BLaER1 (cell line): ENCODE results near the gene DUS2.
A peak's percentile ranks its signal among the peaks of the same experiment; 100 is the strongest.

Experiments used
- H3K27ac ChIP-seq: shearing (Covaris generic); formaldehyde crosslinking; 2 replicates; pipeline ENCODE4 v1.8.1; 2022
- H3K27me3 ChIP-seq: shearing (Covaris generic); formaldehyde crosslinking; 2 replicates; pipeline ENCODE4 v1.8.1; 2022
- H3K36me3 ChIP-seq: shearing (Covaris generic); formaldehyde crosslinking; 2 replicates; pipeline ENCODE4 v1.8.1; 2022
- H3K4me1 ChIP-seq: shearing (Covaris generic); formaldehyde crosslinking; 2 replicates; pipeline ENCODE4 v1.8.1; 2022
- H3K4me2 ChIP-seq: shearing (Covaris generic); formaldehyde crosslinking; 2 replicates; pipeline ENCODE4 v1.8.1; 2022
- H3K4me3 ChIP-seq: shearing (Covaris generic); formaldehyde crosslinking; 2 replicates; pipeline ENCODE4 v1.8.1; 2022
- H3K9ac ChIP-seq: shearing (Covaris generic); formaldehyde crosslinking; 2 replicates; pipeline ENCODE4 v1.8.1; 2022
- H3K9me3 ChIP-seq: shearing (Covaris generic); formaldehyde crosslinking; 2 replicates; pipeline ENCODE4 v1.8.1; 2022
- H4K20me1 ChIP-seq: shearing (Covaris generic); formaldehyde crosslinking; 2 replicates; pipeline ENCODE4 v1.8.1; 2022
- Cebpa-rat ChIP-seq: shearing (Covaris generic); IDR thresholded peaks from 2 replicates; pipeline ENCODE4 v1.8.1; 2022

Gene DUS2

GRCh38 chr16:68022728-68023537 lies at the start of gene DUS2, which contains the start of gene DDX28:
TSS of gene DUS2 (plus strand) at chr16:68023284. CDS start at chr16:68038024, 14,740 bp downstream.
TSS of gene DDX28 (minus strand) at chr16:68023232. CDS start at chr16:68023202, 30 bp downstream.
- Histone ChIP-seq H3K4me2 (peak within 1 kb of the TSS; percentile 99), H3K9me3 (no peaks in the 10 kb centered on the region), H3K36me3 (peaks cover 39% of the 10 kb centered on the region), H3K27me3 (no peaks in the 10 kb centered on the region), H3K27ac (peak within 1 kb of the TSS; percentile 97), H3K9ac (peak within 1 kb of the TSS; percentile 99), H4K20me1 (peaks cover 17% of the 10 kb centered on the region; the same call in 1 of the 2 replicates), H3K4me1 (peaks cover 30% of the 10 kb centered on the region), H3K4me3 (peak within 1 kb of the TSS; percentile 100)
- TF ChIP-seq Cebpa-rat: no peak

GRCh38 chr16:67975321-67976105 lies 47.6 kb upstream of the DUS2 start:
- H3K36me3 ChIP-seq: no peaks in the 10 kb centered on the region
- H3K27me3 ChIP-seq: no peaks in the 10 kb centered on the region
- H3K4me1 ChIP-seq: peaks cover 8% of the 10 kb centered on the region; the same call in 1 of the 2 replicates
- no peaks in the 10 kb centered on the region for H4K20me1 ChIP-seq
- no peak overlapping the region for H3K9ac ChIP-seq
- H3K4me2 ChIP-seq: no peak overlapping the region
- H3K4me3 ChIP-seq: no peak overlapping the region
- no peak overlapping the region for H3K27ac ChIP-seq
- no peak for TF ChIP-seq Cebpa-rat
- no peaks in the 10 kb centered on the region for H3K9me3 ChIP-seq

GRCh38 chr16:67976205-67976604 lies 46.9 kb upstream of the DUS2 start:
- H3K27me3 ChIP-seq: no peaks in the 10 kb centered on the region
- H3K4me2 ChIP-seq: no peak overlapping the region

GRCh38 chr16:67977005-67977404 lies 46.1 kb upstream of the DUS2 start:
- H3K4me1 ChIP-seq: peaks cover 8% of the 10 kb centered on the region; the same call in 1 of the 2 replicates
- no peak overlapping the region for H3K9ac ChIP-seq
- H3K27ac ChIP-seq: no peak overlapping the region
- no peak overlapping the region for H3K4me2 ChIP-seq
- H3K4me3 ChIP-seq: no peak overlapping the region
- H3K36me3 ChIP-seq: no peaks in the 10 kb centered on the region
- H4K20me1 ChIP-seq: no peaks in the 10 kb centered on the region
- H3K9me3 ChIP-seq: no peaks in the 10 kb centered on the region
- H3K27me3 ChIP-seq: no peaks in the 10 kb centered on the region
- TF ChIP-seq Cebpa-rat: no peak

More at GRCh38 chr16:67976205-67976604, 46.9 kb upstream of the DUS2 start:
- H3K4me1 ChIP-seq: peaks cover 8% of the 10 kb centered on the region; the same call in 1 of the 2 replicates
- no peak overlapping the region for H3K9ac ChIP-seq
- no peaks in the 10 kb centered on the region for H3K36me3 ChIP-seq
- no peaks in the 10 kb centered on the region for H4K20me1 ChIP-seq
- H3K9me3 ChIP-seq: no peaks in the 10 kb centered on the region
- no peak for TF ChIP-seq Cebpa-rat
- no peak overlapping the region for H3K4me3 ChIP-seq
- no peak overlapping the region for H3K27ac ChIP-seq

GRCh38 chr16:67977469-67978227 lies 45.4 kb upstream of the DUS2 start:
- Histone ChIP-seq H3K9me3 (no peaks in the 10 kb centered on the region), H4K20me1 (no peaks in the 10 kb centered on the region), H3K4me2 (no peak overlapping the region), H3K27ac (no peak overlapping the region), H3K9ac (no peak overlapping the region), H3K4me3 (no peak overlapping the region), H3K27me3 (no peaks in the 10 kb centered on the region), H3K4me1 (peaks cover 8% of the 10 kb centered on the region; the same call in 1 of the 2 replicates), H3K36me3 (no peaks in the 10 kb centered on the region)
- TF ChIP-seq Cebpa-rat: no peak

- no peaks in the 10 kb centered on the region for H3K27me3 ChIP-seq
- no peak within 1 kb of the TSS for H3K4me3 ChIP-seq
- H3K9ac ChIP-seq: no peak within 1 kb of the TSS
Measured at GRCh38 chr16:67979955-67980678, 43.0 kb upstream of the DUS2 start, which contains the start of gene DPEP3. TSS of gene DPEP3 (minus strand) at chr16:67980499. CDS start at chr16:67980380, 119 bp downstream.

GRCh38 chr16:67982011-67982696 lies 40.9 kb upstream of the DUS2 start:
- H4K20me1 ChIP-seq: no peaks in the 10 kb centered on the region
- H3K4me1 ChIP-seq: peaks cover 37% of the 10 kb centered on the region
- no peak overlapping the region for H3K27ac ChIP-seq
- no peak overlapping the region for H3K4me3 ChIP-seq
- H3K4me2 ChIP-seq: no peak overlapping the region
- no peaks in the 10 kb centered on the region for H3K27me3 ChIP-seq
- no peak for TF ChIP-seq Cebpa-rat
- no peak overlapping the region for H3K9ac ChIP-seq
- no peaks in the 10 kb centered on the region for H3K36me3 ChIP-seq
- H3K9me3 ChIP-seq: no peaks in the 10 kb centered on the region

More at GRCh38 chr16:67979955-67980678, 43.0 kb upstream of the DUS2 start, which contains the start of gene DPEP3:
- TF ChIP-seq Cebpa-rat: no peak
- Histone ChIP-seq H3K27ac (no peak within 1 kb of the TSS), H3K9me3 (no peaks in the 10 kb centered on the region), H3K4me1 (peaks cover 26% of the 10 kb centered on the region), H3K4me2 (no peak within 1 kb of the TSS), H3K36me3 (no peaks in the 10 kb centered on the region), H4K20me1 (no peaks in the 10 kb centered on the region)

GRCh38 chr16:67986949-67987348 lies 36.1 kb upstream of the DUS2 start:
- H3K4me1 ChIP-seq: peaks cover 41% of the 10 kb centered on the region
- no peak overlapping the region for H3K4me2 ChIP-seq
- H3K36me3 ChIP-seq: no peaks in the 10 kb centered on the region
- no peaks in the 10 kb centered on the region for H3K9me3 ChIP-seq
- H3K27ac ChIP-seq: no peak overlapping the region
- no peak for TF ChIP-seq Cebpa-rat
- no peaks in the 10 kb centered on the region for H4K20me1 ChIP-seq
- H3K27me3 ChIP-seq: no peaks in the 10 kb centered on the region
- no peak overlapping the region for H3K4me3 ChIP-seq
- no peak overlapping the region for H3K9ac ChIP-seq
